GM23338 (cell line): ENCODE measurements around the gene MYO18A. TPM values are rescaled to one million over a fixed set of nuclear protein-coding genes. Genes with fewer than 3 reads are reported as not detected.

Experiments
- ATAC-seq: fragments of 200-7000 bp; cut with Tn5 transposase; 3 replicates; pipeline ENCODE4 v1.9.1; 2020
- DNase-seq: peaks from one replicate; pipeline ENCODE4 v3.0.0-alpha.2; 2015; ENCODE audit warnings: low spot score
- H2AFZ ChIP-seq: fragments of 200-600 bp; sonication (generic); 2 replicates; pipeline ENCODE4 v1.8.0; 2016; ENCODE audit warnings: antibody characterized with exemption, mild to moderate bottlenecking, moderate library complexity
- H3F3A ChIP-seq: fragments of 200-600 bp; sonication (generic); replicated peaks from 2 replicates; pipeline ENCODE4 v1.8.0; 2017; ENCODE audit warnings: antibody characterized with exemption, mixed run types, low read depth
- H3K27ac ChIP-seq: fragments of 200-600 bp; sonication (generic); 2 replicates; pipeline ENCODE4 v1.6.1; 2016; ENCODE audit warnings: low read depth
- H3K27me3 ChIP-seq: fragments of 200-600 bp; sonication (generic); 2 replicates; pipeline ENCODE4 v1.8.0; 2016; ENCODE audit warnings: mild to moderate bottlenecking, mixed run types, moderate library complexity; ENCODE audit not compliant: insufficient read depth
- H3K36me3 ChIP-seq: fragments of 200-600 bp; sonication (generic); 2 replicates; pipeline ENCODE4 v1.8.0; 2016; ENCODE audit warnings: mild to moderate bottlenecking; ENCODE audit not compliant: insufficient read depth
- H3K4me1 ChIP-seq: fragments of 200-600 bp; sonication (generic); 2 replicates; pipeline ENCODE4 v1.8.0; 2016; ENCODE audit warnings: mild to moderate bottlenecking, moderate library complexity; ENCODE audit not compliant: insufficient read depth
- H3K4me2 ChIP-seq: fragments of 200-600 bp; sonication (generic); 2 replicates; pipeline ENCODE4 v1.7.1; 2017; ENCODE audit warnings: mixed run types
- H3K4me3 ChIP-seq: fragments of 200-600 bp; sonication (generic); 2 replicates; pipeline ENCODE4 v1.6.1; 2016; ENCODE audit warnings: mixed run types
- H3K79me2 ChIP-seq: fragments of 200-600 bp; sonication (generic); replicated peaks from 2 replicates; pipeline ENCODE4 v1.8.0; 2017; ENCODE audit warnings: mild to moderate bottlenecking; ENCODE audit not compliant: insufficient read depth
- H3K9me2 ChIP-seq: fragments of 200-600 bp; sonication (generic); 2 replicates; pipeline ENCODE4 v1.8.0; 2017; ENCODE audit not compliant: insufficient read depth
- H4K20me1 ChIP-seq: fragments of 200-600 bp; sonication (generic); replicated peaks from 2 replicates; pipeline ENCODE4 v1.8.0; 2017; ENCODE audit warnings: mild to moderate bottlenecking; ENCODE audit not compliant: insufficient read depth
- H3K27ac Mint-ChIP-seq: 2 replicates; pipeline ENCODE4 v1.8.0; 2020; ENCODE audit warnings: inconsistent platforms, mild to moderate bottlenecking, moderate library complexity, mixed read lengths
- H3K27me3 Mint-ChIP-seq: 3 replicates; pipeline ENCODE4 v1.8.0; 2022; ENCODE audit warnings: low read depth, mild to moderate bottlenecking, moderate library complexity, mixed read lengths, inconsistent platforms; ENCODE audit not compliant: insufficient read depth, poor library complexity
- H3K36me3 Mint-ChIP-seq: 3 replicates; pipeline ENCODE4 v1.8.0; 2021; ENCODE audit warnings: low read depth, mild to moderate bottlenecking, inconsistent platforms, moderate library complexity, mixed read lengths
- H3K4me1 Mint-ChIP-seq: 3 replicates; pipeline ENCODE4 v1.8.0; 2020; ENCODE audit warnings: mild to moderate bottlenecking, inconsistent platforms, mixed read lengths
- H3K4me3 Mint-ChIP-seq: 3 replicates; pipeline ENCODE4 v1.8.0; 2021; ENCODE audit warnings: moderate library complexity, mild to moderate bottlenecking, inconsistent platforms, mixed read lengths
- H3K9me3 Mint-ChIP-seq: 3 replicates; pipeline ENCODE4 v1.8.0; 2020; ENCODE audit warnings: moderate library complexity, mild to moderate bottlenecking, inconsistent platforms, mixed read lengths
- CREB1 ChIP-seq: fragments of 250-450 bp; sonication (Bioruptor Pico); IDR thresholded peaks from 2 replicates; pipeline ENCODE4 v1.5.0; 2020; ENCODE audit warnings: low read depth, mild to moderate bottlenecking, moderate library complexity
- EZH2 ChIP-seq: fragments of 200-600 bp; sonication (generic); IDR thresholded peaks from one replicate; pipeline ENCODE4 v1.8.0; 2017; ENCODE audit warnings: antibody characterized with exemption, mild to moderate bottlenecking, low read depth; ENCODE audit not compliant: unreplicated experiment
- JUNB ChIP-seq: IDR thresholded peaks from one replicate; pipeline ENCODE4 v1.6.1; 2016; ENCODE audit warnings: antibody characterized with exemption; ENCODE audit not compliant: unreplicated experiment
- NANOG ChIP-seq: IDR thresholded peaks from 2 replicates; pipeline ENCODE4 v1.6.1; 2016; ENCODE audit warnings: antibody characterized with exemption, borderline replicate concordance
- POLR2AphosphoS5 ChIP-seq: IDR thresholded peaks from 2 replicates; pipeline ENCODE4 v1.6.1; 2016; ENCODE audit warnings: antibody characterized with exemption, low read depth
- STAT1 ChIP-seq: IDR thresholded peaks from one replicate; pipeline ENCODE4 v1.6.1; 2016; ENCODE audit warnings: antibody characterized with exemption; ENCODE audit not compliant: unreplicated experiment
- ZNF114 ChIP-seq: fragments of 250-450 bp; sonication (Bioruptor Pico); IDR thresholded peaks from 2 replicates; pipeline ENCODE4 v1.5.0; 2020; ENCODE audit warnings: mild to moderate bottlenecking, moderate library complexity
- polyA plus RNA-seq: library from polyadenylated mRNA; unstranded; fragments of >200 nt; fragmentation: Nextera tagmentation; extraction: Ambion mirVana; gene quantifications from 2 replicates; pipeline ENCODE4 v1.2.1, GENCODE V29; 2016
- total RNA-seq: library from RNA; depleted of rRNA; stranded (reverse); fragments of >200 nt; shearing (Covaris generic); gene quantifications from 2 replicates; pipeline ENCODE4 v1.2.3, GENCODE V29; 2014
- TF ChIP-seq, protein P1 (sequence below): IDR thresholded peaks from 2 replicates; pipeline ENCODE4 v1.6.1; 2016; ENCODE audit warnings: antibody characterized with exemption
- TF ChIP-seq, protein P2 (sequence below), 2 experiments: fragments of 200-600 bp in 1 of 2; sonication (generic) in 1 of 2; conservative IDR thresholded peaks; 2 replicates each; pipeline versions ENCODE4 v1.5.1 to v1.6.1; 2016 to 2017; ENCODE audit warnings: antibody characterized with exemption in 2 of 2, low read depth in 2 of 2, mild to moderate bottlenecking in 2 of 2, moderate library complexity in 1 of 2
- TF ChIP-seq, protein P3 (sequence below): IDR thresholded peaks from one replicate; pipeline ENCODE4 v1.6.1; 2018; ENCODE audit warnings: antibody characterized with exemption; ENCODE audit not compliant: unreplicated experiment

The MYO18A gene
- total and polyA plus RNA-seq, 2 experiments from 2014 or later: 18.3 to 37.5 TPM

DNA sequence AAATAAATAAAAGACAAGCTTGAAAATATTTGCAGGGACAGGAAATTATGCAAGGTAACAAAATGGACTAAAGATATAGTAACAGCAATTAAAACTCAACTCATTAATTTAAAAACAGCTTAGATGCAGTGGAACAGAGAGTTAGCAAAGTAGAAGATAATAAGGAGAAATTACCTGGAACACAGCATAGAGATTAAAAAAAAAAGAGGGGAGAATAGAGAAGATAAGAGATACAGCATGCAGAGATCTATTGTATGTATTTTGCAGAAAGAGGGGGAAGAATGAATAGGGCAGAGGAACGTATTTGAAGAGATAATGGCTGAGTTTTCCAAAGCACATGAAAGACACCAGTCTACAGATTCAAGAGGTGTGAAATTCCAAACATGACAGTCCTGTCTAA is 145.7 kb downstream of the MYO18A start (continued):
- TF ChIP-seq, protein P1, sequence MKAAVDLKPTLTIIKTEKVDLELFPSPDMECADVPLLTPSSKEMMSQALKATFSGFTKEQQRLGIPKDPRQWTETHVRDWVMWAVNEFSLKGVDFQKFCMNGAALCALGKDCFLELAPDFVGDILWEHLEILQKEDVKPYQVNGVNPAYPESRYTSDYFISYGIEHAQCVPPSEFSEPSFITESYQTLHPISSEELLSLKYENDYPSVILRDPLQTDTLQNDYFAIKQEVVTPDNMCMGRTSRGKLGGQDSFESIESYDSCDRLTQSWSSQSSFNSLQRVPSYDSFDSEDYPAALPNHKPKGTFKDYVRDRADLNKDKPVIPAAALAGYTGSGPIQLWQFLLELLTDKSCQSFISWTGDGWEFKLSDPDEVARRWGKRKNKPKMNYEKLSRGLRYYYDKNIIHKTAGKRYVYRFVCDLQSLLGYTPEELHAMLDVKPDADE: no peak
- TF ChIP-seq CREB1 (CRISPR knock-in tag) (no peak), POLR2AphosphoS5 (no peak)
- TF ChIP-seq, protein P2, sequence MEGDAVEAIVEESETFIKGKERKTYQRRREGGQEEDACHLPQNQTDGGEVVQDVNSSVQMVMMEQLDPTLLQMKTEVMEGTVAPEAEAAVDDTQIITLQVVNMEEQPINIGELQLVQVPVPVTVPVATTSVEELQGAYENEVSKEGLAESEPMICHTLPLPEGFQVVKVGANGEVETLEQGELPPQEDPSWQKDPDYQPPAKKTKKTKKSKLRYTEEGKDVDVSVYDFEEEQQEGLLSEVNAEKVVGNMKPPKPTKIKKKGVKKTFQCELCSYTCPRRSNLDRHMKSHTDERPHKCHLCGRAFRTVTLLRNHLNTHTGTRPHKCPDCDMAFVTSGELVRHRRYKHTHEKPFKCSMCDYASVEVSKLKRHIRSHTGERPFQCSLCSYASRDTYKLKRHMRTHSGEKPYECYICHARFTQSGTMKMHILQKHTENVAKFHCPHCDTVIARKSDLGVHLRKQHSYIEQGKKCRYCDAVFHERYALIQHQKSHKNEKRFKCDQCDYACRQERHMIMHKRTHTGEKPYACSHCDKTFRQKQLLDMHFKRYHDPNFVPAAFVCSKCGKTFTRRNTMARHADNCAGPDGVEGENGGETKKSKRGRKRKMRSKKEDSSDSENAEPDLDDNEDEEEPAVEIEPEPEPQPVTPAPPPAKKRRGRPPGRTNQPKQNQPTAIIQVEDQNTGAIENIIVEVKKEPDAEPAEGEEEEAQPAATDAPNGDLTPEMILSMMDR (conservative IDR thresholded peaks at IDR 0.05; ENCODE audit: low read depth in 2 of 2): no peak

DNA sequence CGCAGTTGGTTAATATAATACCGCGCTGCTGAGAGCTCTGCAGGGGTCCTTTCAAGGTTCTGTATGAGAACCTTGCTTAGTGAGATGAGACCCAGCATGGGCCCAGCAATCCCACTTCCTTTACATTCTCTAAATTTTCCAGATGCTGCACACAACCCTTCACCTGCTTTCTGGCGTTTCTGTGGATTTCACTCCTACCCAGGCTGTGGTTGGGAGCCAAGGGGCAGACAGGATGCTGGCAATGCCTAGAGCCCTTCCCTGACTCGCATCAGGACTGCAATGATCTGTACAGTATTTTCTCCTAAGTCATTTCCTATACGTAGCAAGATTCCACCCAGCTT is 147.4 kb downstream of the MYO18A start:
- Histone ChIP-seq H3K4me3 (0 out of 2 replicates have a peak overlapping the region, but pooled peaks have one; percentile 27), H3K4me1 (peaks cover 49% of the 10 kb centered on the region), H3K27ac (peak overlapping the region; percentile 93), H3F3A (0 out of 2 replicates have a peak, but pooled peaks cover 6% of the 10 kb centered on the region), H3K27me3 (no peaks in the 10 kb centered on the region), H3K9me2 (peaks cover 4% of the 10 kb centered on the region; the same call in 1 of the 2 replicates), H2AFZ (no peak overlapping the region), H3K36me3 (no peaks in the 10 kb centered on the region), H4K20me1 (no peaks in the 10 kb centered on the region), H3K4me2 (peak overlapping the region; percentile 59), H3K79me2 (no peaks in the 10 kb centered on the region)
- DNase-seq (peak; percentile 81), ATAC-seq (peak; percentile 64)
- no peak overlapping the region for H3K27ac Mint-ChIP-seq
- peak overlapping the region; percentile 47; the same call in 2 of the 3 replicates for H3K4me3 Mint-ChIP-seq
- H3K4me1 Mint-ChIP-seq: peaks cover 35% of the 10 kb centered on the region
- H3K27me3 Mint-ChIP-seq: peaks cover 22% of the 10 kb centered on the region
- H3K9me3 Mint-ChIP-seq: peaks cover 22% of the 10 kb centered on the region
- H3K36me3 Mint-ChIP-seq: peaks cover 21% of the 10 kb centered on the region
- TF ChIP-seq EZH2: no peak
- TF ChIP-seq NANOG: no peak
- TF ChIP-seq STAT1: no peak
- TF ChIP-seq, protein P3, sequence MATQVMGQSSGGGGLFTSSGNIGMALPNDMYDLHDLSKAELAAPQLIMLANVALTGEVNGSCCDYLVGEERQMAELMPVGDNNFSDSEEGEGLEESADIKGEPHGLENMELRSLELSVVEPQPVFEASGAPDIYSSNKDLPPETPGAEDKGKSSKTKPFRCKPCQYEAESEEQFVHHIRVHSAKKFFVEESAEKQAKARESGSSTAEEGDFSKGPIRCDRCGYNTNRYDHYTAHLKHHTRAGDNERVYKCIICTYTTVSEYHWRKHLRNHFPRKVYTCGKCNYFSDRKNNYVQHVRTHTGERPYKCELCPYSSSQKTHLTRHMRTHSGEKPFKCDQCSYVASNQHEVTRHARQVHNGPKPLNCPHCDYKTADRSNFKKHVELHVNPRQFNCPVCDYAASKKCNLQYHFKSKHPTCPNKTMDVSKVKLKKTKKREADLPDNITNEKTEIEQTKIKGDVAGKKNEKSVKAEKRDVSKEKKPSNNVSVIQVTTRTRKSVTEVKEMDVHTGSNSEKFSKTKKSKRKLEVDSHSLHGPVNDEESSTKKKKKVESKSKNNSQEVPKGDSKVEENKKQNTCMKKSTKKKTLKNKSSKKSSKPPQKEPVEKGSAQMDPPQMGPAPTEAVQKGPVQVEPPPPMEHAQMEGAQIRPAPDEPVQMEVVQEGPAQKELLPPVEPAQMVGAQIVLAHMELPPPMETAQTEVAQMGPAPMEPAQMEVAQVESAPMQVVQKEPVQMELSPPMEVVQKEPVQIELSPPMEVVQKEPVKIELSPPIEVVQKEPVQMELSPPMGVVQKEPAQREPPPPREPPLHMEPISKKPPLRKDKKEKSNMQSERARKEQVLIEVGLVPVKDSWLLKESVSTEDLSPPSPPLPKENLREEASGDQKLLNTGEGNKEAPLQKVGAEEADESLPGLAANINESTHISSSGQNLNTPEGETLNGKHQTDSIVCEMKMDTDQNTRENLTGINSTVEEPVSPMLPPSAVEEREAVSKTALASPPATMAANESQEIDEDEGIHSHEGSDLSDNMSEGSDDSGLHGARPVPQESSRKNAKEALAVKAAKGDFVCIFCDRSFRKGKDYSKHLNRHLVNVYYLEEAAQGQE: no peak
- TF ChIP-seq, protein P2 (conservative IDR thresholded peaks at IDR 0.05; ENCODE audit: low read depth in 2 of 2): no peak
- TF ChIP-seq, protein P1: 0 out of 2 replicates have a peak, but pooled peaks have one; percentile 41
- TF ChIP-seq JUNB: no peak
- no peak for TF ChIP-seq ZNF114 (CRISPR knock-in tag)
